Fibroblast of skin of right biceps (primary cell): ENCODE measurements around the gene TYRP1.
A peak's percentile ranks its signal among the peaks of the same experiment; 100 is the strongest.
"Not testable (repeated sequence)": the region's sequence is repeated elsewhere in the genome, so short reads cannot be mapped to it uniquely, and the experiment has no call there.

Experiments used
- DNase-seq: peaks from one replicate; pipeline ENCODE4 v3.0.0-alpha.2; 2013

Gene TYRP1, protein sequence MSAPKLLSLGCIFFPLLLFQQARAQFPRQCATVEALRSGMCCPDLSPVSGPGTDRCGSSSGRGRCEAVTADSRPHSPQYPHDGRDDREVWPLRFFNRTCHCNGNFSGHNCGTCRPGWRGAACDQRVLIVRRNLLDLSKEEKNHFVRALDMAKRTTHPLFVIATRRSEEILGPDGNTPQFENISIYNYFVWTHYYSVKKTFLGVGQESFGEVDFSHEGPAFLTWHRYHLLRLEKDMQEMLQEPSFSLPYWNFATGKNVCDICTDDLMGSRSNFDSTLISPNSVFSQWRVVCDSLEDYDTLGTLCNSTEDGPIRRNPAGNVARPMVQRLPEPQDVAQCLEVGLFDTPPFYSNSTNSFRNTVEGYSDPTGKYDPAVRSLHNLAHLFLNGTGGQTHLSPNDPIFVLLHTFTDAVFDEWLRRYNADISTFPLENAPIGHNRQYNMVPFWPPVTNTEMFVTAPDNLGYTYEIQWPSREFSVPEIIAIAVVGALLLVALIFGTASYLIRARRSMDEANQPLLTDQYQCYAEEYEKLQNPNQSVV

GRCh38 chr9:12693141-12693540, at the start of gene TYRP1:
Gene TYRP1 (plus strand): TSS chr9:12693385. CDS start chr9:12693997, 612 bp downstream.
- DNase-seq: no peak

DNA sequence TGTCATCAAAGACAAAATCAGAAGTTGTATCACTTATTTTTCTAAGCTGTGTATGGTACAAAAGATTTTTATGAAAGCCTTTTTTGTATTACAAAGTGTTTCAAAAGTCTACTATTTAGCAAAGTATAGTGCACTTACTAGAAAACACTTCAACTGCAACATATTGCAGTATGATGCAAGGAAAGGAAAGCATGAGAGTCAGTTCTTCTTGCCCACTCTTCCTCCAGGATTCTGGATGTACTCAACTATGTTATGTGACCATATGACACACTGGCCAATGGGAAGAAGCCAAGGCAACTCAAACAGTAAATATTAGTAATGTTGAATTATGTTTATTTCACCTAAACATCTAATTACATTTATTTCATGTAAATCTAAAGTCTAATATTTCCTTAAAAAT, 49.5 kb upstream of the TYRP1 start:
- DNase-seq: peak; percentile 33

DNA sequence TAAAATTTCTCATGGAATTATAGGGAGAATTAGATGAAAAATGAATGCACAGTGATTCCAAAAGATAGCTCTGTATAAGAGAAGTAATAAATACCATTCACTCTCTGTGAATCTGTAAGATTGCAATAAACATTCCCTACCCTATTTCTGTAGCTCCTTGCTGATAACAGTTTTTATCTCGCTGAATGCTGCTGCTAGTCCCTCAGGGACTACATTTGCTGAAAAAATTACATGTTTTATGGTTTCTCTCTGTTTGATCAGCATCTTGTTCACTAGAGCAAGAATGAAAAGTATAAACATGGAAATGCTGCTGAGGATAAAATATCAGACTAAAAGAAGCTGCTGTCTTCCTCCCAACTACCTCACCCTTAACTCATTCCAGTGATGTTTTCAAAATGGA, 44.3 kb upstream of the TYRP1 start:
- no peak for DNase-seq

DNA sequence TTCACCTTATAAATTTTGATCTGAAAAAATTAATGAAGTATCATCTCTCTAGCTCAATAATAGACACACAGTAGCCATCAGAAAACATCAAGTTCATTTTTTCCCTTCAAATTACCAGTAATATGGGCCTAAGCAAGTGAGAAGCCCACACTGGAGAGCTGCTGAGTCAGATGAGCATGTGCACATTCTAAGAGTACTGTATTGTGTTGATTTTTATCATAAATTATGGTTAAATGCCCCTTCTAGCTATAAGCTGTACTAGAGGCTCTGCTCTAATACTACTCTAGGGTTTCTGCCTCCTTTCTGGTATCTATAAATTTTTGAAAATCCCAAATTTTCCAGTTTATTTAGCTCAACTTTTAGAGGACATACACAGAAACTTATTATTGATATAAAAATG, 42.1 kb upstream of the TYRP1 start:
- DNase-seq: no peak

DNA sequence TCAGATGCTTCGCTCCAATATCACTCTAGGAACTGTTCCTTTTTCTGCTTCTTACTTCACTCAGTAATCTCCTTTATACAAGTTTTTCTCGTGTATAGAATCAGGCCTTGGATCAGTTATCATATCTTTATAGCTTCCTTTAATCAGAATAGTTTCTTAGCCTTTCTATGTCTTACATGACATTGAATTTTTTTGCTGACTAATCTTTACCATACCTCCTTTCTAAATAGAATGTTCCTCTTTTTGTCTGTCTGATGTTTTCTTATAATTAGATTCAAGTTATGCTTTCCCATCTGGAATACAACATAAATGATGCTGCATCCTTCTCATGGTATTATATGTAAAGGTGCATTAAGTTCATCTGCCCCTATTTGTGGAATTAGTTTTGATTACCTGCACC, 40.2 kb upstream of the TYRP1 start:
- no peak for DNase-seq

DNA sequence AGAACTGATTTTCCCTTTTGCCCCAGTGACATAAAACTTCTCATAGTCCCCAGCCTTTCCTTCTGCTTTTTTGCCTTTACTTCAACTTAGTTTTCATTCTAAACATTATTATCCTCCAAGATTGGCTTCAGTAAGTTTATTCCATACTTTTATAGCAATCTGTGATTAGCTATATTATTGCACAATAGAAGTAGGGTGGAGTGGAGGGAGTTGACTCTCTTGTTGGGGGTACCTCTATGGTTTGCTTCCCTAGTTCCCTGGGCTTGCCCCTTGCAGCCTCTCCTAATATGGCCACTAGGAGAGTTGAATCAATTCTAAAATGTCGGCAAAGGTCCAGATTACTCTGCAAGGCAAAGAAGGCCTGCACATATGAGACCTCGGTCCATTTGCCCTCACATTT, 36.4 kb upstream of the TYRP1 start:
- no peak for DNase-seq

GRCh38 chr9:12657233-12657632, 36.0 kb upstream of the TYRP1 start:
- DNase-seq: no peak

DNA sequence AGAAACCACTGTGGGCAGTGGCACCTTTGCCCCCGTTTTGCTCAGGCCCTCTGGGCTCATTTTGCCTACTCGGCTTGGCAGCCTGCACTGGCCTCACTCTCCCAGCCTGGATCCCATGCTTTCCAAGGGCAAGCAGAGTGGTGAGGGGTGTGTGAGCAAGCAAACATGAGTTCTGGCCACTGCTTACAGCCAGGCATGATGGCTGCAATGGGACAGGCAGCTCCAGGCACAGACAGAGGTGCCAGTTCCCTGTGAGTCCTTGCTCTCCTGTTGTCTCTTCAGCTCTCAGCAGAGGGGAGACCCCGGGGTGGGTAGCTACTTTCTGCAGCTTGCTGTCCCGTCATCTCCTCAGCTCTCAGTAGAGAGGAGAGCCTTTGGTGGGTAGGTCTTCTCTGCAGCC, 35.2 kb upstream of the TYRP1 start:
- DNase-seq: no peak

DNA sequence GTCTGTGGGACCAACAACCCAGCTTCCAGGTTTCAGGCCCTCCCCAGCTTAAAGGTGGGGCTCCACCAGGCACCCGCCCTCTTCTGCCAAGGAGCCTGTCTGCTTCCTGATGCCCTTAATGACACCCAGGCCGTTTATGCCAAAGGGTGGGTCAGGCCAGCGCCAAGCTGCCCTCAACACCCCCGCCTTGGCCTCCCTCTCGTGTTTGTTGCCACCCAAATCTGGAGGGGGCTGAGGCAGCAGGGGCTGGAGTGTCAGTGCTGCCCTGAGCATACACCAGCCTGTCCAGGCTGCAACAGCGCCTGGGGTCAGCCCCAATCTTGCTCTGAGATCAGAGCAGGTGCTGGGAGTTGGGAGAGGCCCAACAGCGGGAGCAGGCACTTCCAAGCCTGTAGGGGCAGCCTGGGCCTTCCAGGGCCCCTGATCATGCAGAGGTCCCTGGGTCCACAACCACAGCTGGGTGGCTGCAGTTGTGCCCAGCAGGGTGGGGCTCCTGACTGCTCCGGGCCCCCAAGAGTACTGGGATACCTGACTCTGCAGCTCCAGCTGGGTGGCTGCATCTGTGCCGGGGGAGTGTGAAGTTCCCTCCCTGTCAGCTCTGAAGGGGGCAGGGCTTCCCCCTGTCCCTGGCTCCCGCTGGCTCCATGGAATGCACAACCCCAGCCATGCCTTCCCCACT, 34.5 kb upstream of the TYRP1 start:
- no peak for DNase-seq

- DNase-seq: no peak
Measured at GRCh38 chr9:12659220-12659619, 34.0 kb upstream of the TYRP1 start.

GRCh38 chr9:12666813-12667212, 26.4 kb upstream of the TYRP1 start:
- no peak for DNase-seq

GRCh38 chr9:12667892-12668291, 25.3 kb upstream of the TYRP1 start:
- no peak for DNase-seq

GRCh38 chr9:12670006-12670405, 23.2 kb upstream of the TYRP1 start:
- DNase-seq: no peak

GRCh38 chr9:12674961-12675360, 18.2 kb upstream of the TYRP1 start:
- no peak for DNase-seq

DNA sequence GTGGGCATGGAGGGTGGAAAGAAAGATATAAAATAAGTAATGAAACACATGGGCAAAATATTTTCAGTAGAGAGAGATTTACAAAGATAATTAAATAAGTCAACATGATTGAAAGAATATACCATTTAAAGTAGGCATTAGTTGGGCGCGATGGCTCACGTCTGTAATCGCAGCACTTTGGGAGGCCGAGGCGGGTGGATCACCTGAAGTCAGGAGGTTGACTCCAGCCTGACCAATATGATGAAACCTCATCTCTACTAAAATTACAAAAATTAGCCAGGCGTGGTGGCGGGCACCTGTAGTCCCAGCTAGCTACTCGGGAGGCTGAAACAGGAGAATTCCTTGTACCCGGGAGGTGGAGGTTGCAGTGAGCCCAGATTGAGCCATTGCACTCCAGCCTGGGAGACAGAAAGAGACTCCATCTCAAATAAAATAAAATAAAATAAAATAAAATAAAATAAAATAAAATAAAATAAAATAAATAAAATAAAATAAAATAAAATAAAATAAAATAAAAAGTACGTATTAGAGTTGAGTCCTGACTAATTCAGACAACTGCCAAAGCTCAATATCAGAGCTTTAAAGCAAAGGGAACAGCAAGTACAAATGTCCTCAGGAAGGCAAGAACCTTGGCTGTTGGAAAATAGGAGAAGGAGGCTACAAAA, 15.6 kb upstream of the TYRP1 start:
- DNase-seq: not testable (repeated sequence)

DNA sequence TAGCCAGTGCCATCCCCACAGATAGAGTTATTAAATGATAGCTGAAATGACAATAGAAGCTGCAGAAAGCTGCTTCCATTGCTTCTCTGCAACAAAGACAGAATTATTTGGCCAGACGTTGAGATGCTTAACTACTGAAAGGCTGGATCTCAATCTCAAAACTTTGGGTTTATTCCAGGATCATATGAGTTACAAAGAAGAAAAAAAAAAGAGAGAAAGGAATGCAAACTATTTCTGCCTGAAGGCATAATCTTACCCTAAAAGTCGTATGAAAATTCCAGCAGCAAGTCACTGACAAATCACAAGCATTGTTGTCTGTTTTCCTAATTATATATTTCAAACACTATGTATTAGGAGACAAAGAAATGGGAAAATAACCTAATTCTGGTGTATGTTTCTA, 12.8 kb upstream of the TYRP1 start:
- peak; percentile 70 for DNase-seq

DNA sequence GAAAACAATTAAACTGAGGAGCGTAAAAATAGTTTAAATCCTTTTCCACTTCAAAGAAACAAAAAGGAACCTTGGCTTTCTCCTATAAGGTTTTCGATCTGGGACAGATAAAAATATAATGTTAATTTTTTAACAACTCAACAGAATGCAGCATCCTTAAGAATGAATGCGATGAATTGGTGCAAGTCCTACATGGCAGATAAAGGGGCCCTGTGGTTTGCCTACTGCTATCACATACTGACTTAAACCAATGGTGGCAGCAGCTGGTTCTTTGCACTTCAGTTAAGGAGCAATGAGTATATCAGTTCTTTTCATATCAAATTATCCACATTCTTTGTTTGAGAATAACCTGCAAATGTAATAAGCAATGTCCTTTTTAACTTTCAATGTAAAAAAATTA, 12.4 kb upstream of the TYRP1 start:
- DNase-seq: no peak

GRCh38 chr9:12681620-12682019, 11.6 kb upstream of the TYRP1 start:
- DNase-seq: peak; percentile 83

DNA sequence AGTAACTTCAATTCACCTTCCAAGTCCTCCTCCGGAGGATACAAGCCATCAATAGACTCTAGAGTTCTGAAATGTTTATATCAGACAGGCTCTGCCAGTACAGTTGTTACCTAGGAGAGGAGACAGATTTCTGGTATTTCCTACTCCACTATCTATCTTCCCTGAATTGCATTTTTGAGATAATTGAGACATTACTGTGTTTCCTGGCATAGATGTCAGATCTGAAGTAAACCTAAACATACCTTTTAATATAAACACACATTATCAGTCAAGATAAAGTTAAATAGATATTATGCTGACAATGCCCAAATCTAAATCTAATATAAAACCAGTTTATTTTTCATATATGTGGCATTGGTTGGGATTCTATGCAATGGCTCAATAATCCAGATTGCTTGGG, 8.2 kb upstream of the TYRP1 start:
- peak; percentile 33 for DNase-seq

DNA sequence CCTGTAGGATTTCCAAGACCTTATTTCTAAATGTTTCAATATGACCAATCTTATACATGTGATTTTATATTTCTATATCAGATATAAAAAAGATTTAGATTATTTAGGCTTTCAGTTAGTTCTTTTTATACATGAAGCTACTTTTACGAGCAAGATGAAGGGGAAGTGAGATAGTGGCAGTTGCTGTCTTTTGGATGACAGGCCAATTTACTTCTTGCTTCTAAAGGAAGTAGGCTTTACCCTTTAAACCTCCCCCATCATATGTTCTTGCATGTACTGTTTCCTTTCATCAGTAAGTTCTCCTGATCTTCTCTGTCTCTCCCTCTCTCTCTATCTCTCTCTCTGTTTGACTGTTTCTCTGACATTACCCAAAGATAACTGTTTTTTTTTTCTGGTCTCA, 4.0 kb upstream of the TYRP1 start:
- no peak for DNase-seq

GRCh38 chr9:12694013-12694412, 828 bp downstream of the TYRP1 start:
- DNase-seq: no peak

DNA sequence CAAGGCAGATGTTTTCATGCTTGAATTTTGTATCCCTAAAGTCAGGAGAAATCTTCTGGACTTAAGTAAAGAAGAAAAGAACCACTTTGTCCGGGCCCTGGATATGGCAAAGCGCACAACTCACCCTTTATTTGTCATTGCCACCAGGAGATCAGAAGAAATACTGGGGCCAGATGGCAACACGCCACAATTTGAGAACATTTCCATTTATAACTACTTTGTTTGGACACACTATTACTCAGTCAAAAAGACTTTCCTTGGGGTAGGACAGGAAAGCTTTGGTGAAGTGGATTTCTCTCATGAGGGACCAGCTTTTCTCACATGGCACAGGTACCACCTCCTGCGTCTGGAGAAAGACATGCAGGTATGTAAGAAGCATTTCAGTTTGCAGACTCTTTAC, 2.3 kb downstream of the TYRP1 start:
- peak; percentile 28 for DNase-seq

- peak; percentile 83 for DNase-seq
Measured at GRCh38 chr9:12696931-12697622, 3.9 kb downstream of the TYRP1 start.
